Progenitor cell of endocrine pancreas (in vitro differentiated cells): ENCODE results near the gene MRPL12. TPM values are rescaled to one million over a fixed set of nuclear protein-coding genes. Genes with fewer than 3 reads are reported as not detected.

Source experiments
- DNase-seq: peaks from one replicate; pipeline ENCODE4 v3.0.0; 2021; ENCODE audit warnings: low spot score; ENCODE audit not compliant: unreplicated experiment
- H3K27ac Mint-ChIP-seq: 2 replicates; pipeline ENCODE4 v1.8.0; 2021; ENCODE audit warnings: mild to moderate bottlenecking, moderate library complexity, mixed read lengths
- H3K27me3 Mint-ChIP-seq: 2 replicates; pipeline ENCODE4 v1.8.0; 2021; ENCODE audit warnings: mixed read lengths
- H3K36me3 Mint-ChIP-seq: 2 replicates; pipeline ENCODE4 v1.8.0; 2022; ENCODE audit warnings: mixed read lengths; ENCODE audit not compliant: insufficient read depth
- H3K4me1 Mint-ChIP-seq: 2 replicates; pipeline ENCODE4 v1.8.0; 2021; ENCODE audit warnings: low read depth, mixed read lengths
- H3K4me3 Mint-ChIP-seq: 2 replicates; pipeline ENCODE4 v1.8.0; 2021; ENCODE audit warnings: low read depth, mild to moderate bottlenecking, moderate library complexity, mixed read lengths
- H3K9me3 Mint-ChIP-seq: 2 replicates; pipeline ENCODE4 v1.8.0; 2021; ENCODE audit warnings: low read depth, mixed read lengths
- total RNA-seq: library from RNA; stranded (reverse); gene quantifications from 2 replicates; pipeline ENCODE4 v1.2.1, GENCODE V29; 2021
- TF ChIP-seq, protein P1 (sequence below): fragments of 200-600 bp; sonication (generic); IDR thresholded peaks from one replicate; pipeline ENCODE4 v1.5.0; 2021; ENCODE audit warnings: antibody characterized with exemption, mild to moderate bottlenecking; ENCODE audit not compliant: unreplicated experiment

MRPL12 gene
- total RNA-seq, 1 donor from 2014 or later: 63.6 TPM

DNA sequence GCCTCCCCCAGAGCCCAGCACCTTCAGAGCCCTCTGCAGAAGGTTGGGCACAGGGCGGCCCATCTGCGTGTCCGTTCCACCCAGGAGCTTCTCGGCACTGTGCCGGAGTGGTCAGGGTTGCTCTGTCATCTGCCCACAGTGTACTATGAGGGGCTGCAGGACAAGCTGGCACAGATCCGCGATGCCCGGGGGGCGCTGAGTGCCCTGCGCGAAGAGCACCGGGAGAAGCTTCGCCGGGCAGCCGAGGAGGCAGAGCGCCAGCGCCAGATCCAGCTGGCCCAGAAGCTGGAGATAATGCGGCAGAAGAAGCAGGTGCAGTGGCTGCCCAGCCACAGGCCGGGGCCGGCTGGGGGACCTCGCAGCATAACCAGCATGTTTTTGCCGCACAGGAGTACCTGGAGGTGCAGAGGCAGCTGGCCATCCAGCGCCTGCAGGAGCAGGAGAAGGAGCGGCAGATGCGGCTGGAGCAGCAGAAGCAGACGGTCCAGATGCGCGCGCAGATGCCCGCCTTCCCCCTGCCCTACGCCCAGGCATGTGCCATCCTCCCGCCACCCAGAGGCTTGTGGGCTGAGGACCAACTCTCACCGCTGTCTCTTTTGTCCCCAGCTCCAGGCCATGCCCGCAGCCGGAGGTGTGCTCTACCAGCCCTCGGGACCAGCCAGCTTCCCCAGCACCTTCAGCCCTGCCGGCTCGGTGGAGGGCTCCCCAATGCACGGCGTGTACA lies 6.8 kb upstream of the MRPL12 start:
- Mint-ChIP-seq H3K9me3 (no peaks in the 10 kb centered on the region), H3K4me1 (no peaks in the 10 kb centered on the region), H3K36me3 (peaks cover 16% of the 10 kb centered on the region), H3K27me3 (no peaks in the 10 kb centered on the region), H3K27ac (no peak overlapping the region), H3K4me3 (no peak overlapping the region)
- no peak for DNase-seq
- TF ChIP-seq, protein P1, sequence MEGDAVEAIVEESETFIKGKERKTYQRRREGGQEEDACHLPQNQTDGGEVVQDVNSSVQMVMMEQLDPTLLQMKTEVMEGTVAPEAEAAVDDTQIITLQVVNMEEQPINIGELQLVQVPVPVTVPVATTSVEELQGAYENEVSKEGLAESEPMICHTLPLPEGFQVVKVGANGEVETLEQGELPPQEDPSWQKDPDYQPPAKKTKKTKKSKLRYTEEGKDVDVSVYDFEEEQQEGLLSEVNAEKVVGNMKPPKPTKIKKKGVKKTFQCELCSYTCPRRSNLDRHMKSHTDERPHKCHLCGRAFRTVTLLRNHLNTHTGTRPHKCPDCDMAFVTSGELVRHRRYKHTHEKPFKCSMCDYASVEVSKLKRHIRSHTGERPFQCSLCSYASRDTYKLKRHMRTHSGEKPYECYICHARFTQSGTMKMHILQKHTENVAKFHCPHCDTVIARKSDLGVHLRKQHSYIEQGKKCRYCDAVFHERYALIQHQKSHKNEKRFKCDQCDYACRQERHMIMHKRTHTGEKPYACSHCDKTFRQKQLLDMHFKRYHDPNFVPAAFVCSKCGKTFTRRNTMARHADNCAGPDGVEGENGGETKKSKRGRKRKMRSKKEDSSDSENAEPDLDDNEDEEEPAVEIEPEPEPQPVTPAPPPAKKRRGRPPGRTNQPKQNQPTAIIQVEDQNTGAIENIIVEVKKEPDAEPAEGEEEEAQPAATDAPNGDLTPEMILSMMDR: no peak

DNA sequence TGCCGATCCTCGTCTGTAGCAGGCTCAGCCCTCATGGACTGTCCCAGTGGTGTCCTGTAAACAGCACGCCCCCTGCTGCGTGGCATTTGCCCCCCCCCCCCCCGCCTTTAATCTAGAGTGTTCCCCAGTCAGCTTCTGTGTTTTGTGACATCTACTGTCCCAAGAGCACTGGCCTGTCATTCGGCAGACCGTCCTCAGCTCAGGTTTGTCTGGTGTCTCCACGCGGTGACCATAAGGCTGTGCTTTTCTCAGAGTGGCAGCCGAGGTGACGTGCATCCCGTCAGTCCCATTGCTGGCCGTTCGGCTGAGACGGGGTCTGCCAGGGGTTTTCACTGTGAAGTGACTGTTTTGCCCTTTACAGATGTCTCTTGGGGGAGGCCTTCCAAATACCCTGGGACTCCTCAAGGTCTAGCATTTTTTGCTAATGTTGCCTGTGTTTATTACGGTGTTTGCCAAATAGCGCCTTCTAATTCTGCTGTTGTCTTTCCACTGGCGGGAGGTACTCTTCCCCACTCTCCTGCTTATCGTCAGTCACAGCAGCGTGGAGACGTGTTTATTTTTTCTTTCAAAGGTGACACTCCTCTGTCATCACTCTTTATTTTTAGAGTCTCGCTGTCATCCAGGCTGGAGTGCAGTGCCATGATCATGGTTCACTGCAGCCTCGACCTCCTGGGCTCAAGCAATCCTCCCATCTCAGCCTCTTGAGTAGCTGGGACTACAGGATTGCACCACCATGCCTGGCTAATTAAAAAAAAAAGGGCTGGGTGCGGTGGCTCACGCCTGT lies 5.7 kb upstream of the MRPL12 start:
- peaks cover 15% of the 10 kb centered on the region for H3K36me3 Mint-ChIP-seq
- TF ChIP-seq, protein P1: no peak
- no peak overlapping the region for H3K4me3 Mint-ChIP-seq
- H3K27ac Mint-ChIP-seq: no peak overlapping the region
- H3K9me3 Mint-ChIP-seq: no peaks in the 10 kb centered on the region
- H3K4me1 Mint-ChIP-seq: peaks cover 5% of the 10 kb centered on the region
- no peak for DNase-seq
- no peaks in the 10 kb centered on the region for H3K27me3 Mint-ChIP-seq

DNA sequence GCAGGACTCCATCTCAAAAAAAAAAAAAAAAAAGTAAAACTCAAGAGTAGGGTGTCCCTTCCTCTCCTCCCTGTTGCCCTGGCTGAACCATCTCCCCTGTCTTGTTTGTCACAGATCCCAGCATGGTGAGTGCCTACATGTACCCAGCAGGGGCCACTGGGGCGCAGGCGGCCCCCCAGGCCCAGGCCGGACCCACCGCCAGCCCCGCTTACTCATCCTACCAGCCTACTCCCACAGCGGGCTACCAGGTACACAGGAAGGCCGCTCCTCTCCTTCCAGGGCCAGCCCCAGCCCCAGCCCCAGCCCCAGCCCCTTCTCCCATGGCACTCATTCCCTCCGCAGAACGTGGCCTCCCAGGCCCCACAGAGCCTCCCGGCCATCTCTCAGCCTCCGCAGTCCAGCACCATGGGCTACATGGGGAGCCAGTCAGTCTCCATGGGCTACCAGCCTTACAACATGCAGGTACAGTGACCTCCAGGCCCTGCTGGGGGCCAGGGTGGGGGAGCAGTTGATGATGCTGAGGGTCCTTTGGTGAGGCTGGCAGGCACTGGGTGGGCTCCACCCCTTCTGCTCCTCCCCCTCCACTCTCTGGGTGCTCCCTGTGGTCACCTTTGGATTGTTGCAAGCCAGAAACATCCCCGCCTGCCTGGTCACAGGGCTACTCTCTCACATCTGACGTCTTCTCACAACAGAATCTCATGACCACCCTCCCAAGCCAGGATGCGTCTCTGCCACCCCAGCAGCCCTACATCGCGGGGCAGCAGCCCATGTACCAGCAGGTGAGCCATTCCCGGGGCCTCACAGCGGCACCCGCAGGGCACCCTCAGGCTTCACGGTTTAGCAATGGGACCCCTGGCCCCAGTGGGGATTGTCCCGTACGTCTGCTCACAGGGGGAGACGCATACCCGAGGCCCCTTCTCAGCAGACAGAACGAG lies 2.5 kb upstream of the MRPL12 start:
- no peak for DNase-seq
- Mint-ChIP-seq H3K27me3 (no peaks in the 10 kb centered on the region), H3K36me3 (peaks cover 17% of the 10 kb centered on the region), H3K27ac (no peak overlapping the region), H3K4me3 (peak overlapping the region; percentile 21), H3K9me3 (no peaks in the 10 kb centered on the region), H3K4me1 (peaks cover 9% of the 10 kb centered on the region)
- TF ChIP-seq, protein P1: no peak

- TF ChIP-seq, protein P1: no peak
- DNase-seq: no peak
- Mint-ChIP-seq H3K27ac (no peak overlapping the region), H3K9me3 (no peaks in the 10 kb centered on the region), H3K36me3 (peaks cover 19% of the 10 kb centered on the region), H3K27me3 (no peaks in the 10 kb centered on the region), H3K4me1 (peaks cover 9% of the 10 kb centered on the region), H3K4me3 (peak overlapping the region; percentile 93)
Observed at GRCh38 chr17:81701288-81702071, 1.7 kb upstream of the MRPL12 start.
